Measurements from ENCODE around the gene CCDC34.

CCDC34 gene

GRCh38 chr11:27401833-27402316 is 38.9 kb upstream of the CCDC34 start:
- TF ChIP-seq CTCF (conservative IDR thresholded peaks at IDR 0.05; ENCODE audit: low read depth), result no peak
- H3K27ac ChIP-seq, result no peak overlapping the region
- CTCF ChIA-PET, result interaction anchor here (1.2 kb wide), 1 partner anchor 11 kb away, joined by 5 read pairs; no protein-coding TSS in a partner anchor
- DNase-seq (ENCODE audit: low spot score), result no peak
- POLR2A ChIA-PET (ENCODE audit: low non-redundant PET), result interaction anchor here (0.5 kb wide), 1 partner anchor 71 kb away, joined by 9 read pairs; no protein-coding TSS in a partner anchor

- no peak overlapping the region for H3K27ac ChIP-seq
- POLR2A ChIA-PET (ENCODE audit: low non-redundant PET), result interaction anchor here (0.5 kb wide), 1 partner anchor 72 kb away, joined by 9 read pairs; no protein-coding TSS in a partner anchor
- CTCF ChIA-PET, result interaction anchor here (0.6 to 1.2 kb wide), 2 partner anchors 11 to 1831 kb away, joined by 3 to 5 read pairs; no protein-coding TSS in a partner anchor
- DNase-seq (ENCODE audit: low spot score), result no peak
- no peak for TF ChIP-seq CTCF (conservative IDR thresholded peaks at IDR 0.05; ENCODE audit: low read depth)
Measured at GRCh38 chr11:27401280-27401832, 38.3 kb upstream of the CCDC34 start.

- CTCF ChIA-PET, result no interaction called here
- DNase-seq (ENCODE audit: low spot score), result no peak
- H3K27ac ChIP-seq, result no peak overlapping the region
- POLR2A ChIA-PET (ENCODE audit: low non-redundant PET), result no interaction called here
- TF ChIP-seq CTCF (conservative IDR thresholded peaks at IDR 0.05; ENCODE audit: low read depth), result no peak
Measured at GRCh38 chr11:27398400-27398770, 35.4 kb upstream of the CCDC34 start.

- H3K27ac ChIP-seq, result no peak overlapping the region
- ChIA-PET POLR2A (ENCODE audit: low non-redundant PET) (no interaction called here), CTCF (interaction anchor here (0.5 kb wide), 1 partner anchor 265 kb away, joined by 5 read pairs; no protein-coding TSS in a partner anchor)
- TF ChIP-seq CTCF (conservative IDR thresholded peaks at IDR 0.05; ENCODE audit: low read depth), result no peak
- no peak for DNase-seq (ENCODE audit: low spot score)
Measured at GRCh38 chr11:27397624-27398399, 34.8 kb upstream of the CCDC34 start.

GRCh38 chr11:27396259-27396839 is 33.3 kb upstream of the CCDC34 start:
- TF ChIP-seq CTCF (conservative IDR thresholded peaks at IDR 0.05; ENCODE audit: low read depth), result no peak
- H3K27ac ChIP-seq, result no peak overlapping the region
- ChIA-PET CTCF (interaction anchor here (0.6 kb wide), 1 partner anchor 82 kb away, joined by 3 read pairs; no protein-coding TSS in a partner anchor), POLR2A (ENCODE audit: low non-redundant PET) (no interaction called here)
- DNase-seq (ENCODE audit: low spot score), result no peak

- DNase-seq (ENCODE audit: low spot score), result no peak
- POLR2A ChIA-PET (ENCODE audit: low non-redundant PET), result no interaction called here
- no peak overlapping the region for H3K27ac ChIP-seq
- TF ChIP-seq CTCF (conservative IDR thresholded peaks at IDR 0.05; ENCODE audit: low read depth), result no peak
- CTCF ChIA-PET, result interaction anchor here (0.6 kb wide), 1 partner anchor 82 kb away, joined by 3 read pairs; no protein-coding TSS in a partner anchor
Measured at GRCh38 chr11:27395556-27396258, 32.7 kb upstream of the CCDC34 start.

All from RWPE1 (cell line).